MM.1S (cell line): ENCODE measurements around the gene STK38L.

Experiments
- DNase-seq: peaks from one replicate; pipeline ENCODE4 v3.0.0-alpha.2; 2015
- H2AFZ ChIP-seq: fragments of 300-600 bp; sonication (generic); 2 replicates; pipeline ENCODE4 v1.6.0; 2016; ENCODE audit warnings: antibody characterized with exemption, low read length
- H3F3A ChIP-seq: fragments of 300-600 bp; sonication (generic); 2 replicates; pipeline ENCODE4 v1.6.1; 2016; ENCODE audit warnings: mild to moderate bottlenecking, antibody characterized with exemption, low read length, moderate library complexity, mixed read lengths; ENCODE audit not compliant: insufficient read depth
- H3K27ac ChIP-seq: fragments of 300-600 bp; sonication (generic); 2 replicates; pipeline ENCODE4 v1.5.1; 2016; ENCODE audit warnings: mild to moderate bottlenecking, low read length
- H3K27me3 ChIP-seq: fragments of 300-600 bp; sonication (generic); replicated peaks from 2 replicates; pipeline ENCODE4 v1.6.0; 2016; ENCODE audit warnings: low read length; ENCODE audit not compliant: insufficient read depth
- H3K36me3 ChIP-seq: fragments of 300-600 bp; sonication (generic); replicated peaks from 2 replicates; pipeline ENCODE4 v1.6.1; 2016; ENCODE audit warnings: mild to moderate bottlenecking, low read length, mixed read lengths; ENCODE audit not compliant: insufficient read depth
- H3K4me1 ChIP-seq: fragments of 300-600 bp; sonication (generic); 2 replicates; pipeline ENCODE4 v1.6.1; 2016; ENCODE audit warnings: low read length, mixed read lengths
- H3K4me2 ChIP-seq: fragments of 300-600 bp; sonication (generic); 2 replicates; pipeline ENCODE4 v1.6.0; 2016; ENCODE audit warnings: low read depth, low read length
- H3K4me3 ChIP-seq: fragments of 300-600 bp; sonication (generic); 2 replicates; pipeline ENCODE4 v1.5.1; 2016; ENCODE audit warnings: low read length, mixed read lengths
- H3K79me2 ChIP-seq: fragments of 300-600 bp; sonication (generic); 2 replicates; pipeline ENCODE4 v1.6.1; 2016; ENCODE audit warnings: mixed run types, low read length, mixed read lengths
- H3K9ac ChIP-seq: fragments of 300-600 bp; sonication (generic); 2 replicates; pipeline ENCODE4 v1.6.1; 2016; ENCODE audit warnings: low read length, mixed read lengths
- H3K9me2 ChIP-seq: fragments of 300-600 bp; sonication (generic); replicated peaks from 2 replicates; pipeline ENCODE4 v1.6.1; 2016; ENCODE audit warnings: mild to moderate bottlenecking, low read length, mixed read lengths; ENCODE audit not compliant: insufficient read depth
- H3K9me3 ChIP-seq: fragments of 300-600 bp; sonication (generic); replicated peaks from 2 replicates; pipeline ENCODE4 v1.6.1; 2016; ENCODE audit warnings: mild to moderate bottlenecking, low read length, mixed read lengths; ENCODE audit not compliant: insufficient read depth
- H4K20me1 ChIP-seq: fragments of 300-600 bp; sonication (generic); 2 replicates; pipeline ENCODE4 v1.6.1; 2016; ENCODE audit warnings: mild to moderate bottlenecking, low read length, moderate library complexity, mixed read lengths; ENCODE audit not compliant: insufficient read depth
- CTCF ChIP-seq: fragments of 300-600 bp; sonication (generic); IDR thresholded peaks from 2 replicates; pipeline ENCODE4 v1.5.1; 2016; ENCODE audit warnings: antibody characterized with exemption, low read length, mixed read lengths
- EZH2 ChIP-seq: fragments of 300-600 bp; sonication (generic); optimal IDR thresholded peaks from 2 replicates; pipeline ENCODE3; 2017; ENCODE audit warnings: low read depth, mild to moderate bottlenecking, antibody characterized with exemption, low read length, mixed read lengths
- EZH2phosphoT487 ChIP-seq: fragments of 300-600 bp; sonication (generic); IDR thresholded peaks from 2 replicates; pipeline ENCODE4 v1.6.1; 2018; ENCODE audit warnings: antibody characterized with exemption, low read length

Gene STK38L

GRCh38 chr12:27334042-27334720 lies 90.1 kb downstream of the STK38L start:
- Histone ChIP-seq H3K79me2 (peaks cover 56% of the 10 kb centered on the region), H3F3A (peaks cover 28% of the 10 kb centered on the region)
- DNase-seq = peak; percentile 15

GRCh38 chr12:27334721-27335082 lies 90.6 kb downstream of the STK38L start:
- Histone ChIP-seq H4K20me1 (no peaks in the 10 kb centered on the region; the same call in 1 of the 2 replicates), H2AFZ (no peak overlapping the region), H3K4me3 (no peak overlapping the region), H3K36me3 (no peaks in the 10 kb centered on the region), H3K4me2 (peak overlapping the region; percentile 87; the same call in 1 of the 2 replicates), H3F3A (peaks cover 28% of the 10 kb centered on the region), H3K9me2 (no peaks in the 10 kb centered on the region), H3K9ac (no peak overlapping the region), H3K27ac (no peak overlapping the region), H3K9me3 (no peaks in the 10 kb centered on the region), H3K4me1 (peaks cover 32% of the 10 kb centered on the region), H3K79me2 (peaks cover 61% of the 10 kb centered on the region), H3K27me3 (no peaks in the 10 kb centered on the region)
- TF ChIP-seq EZH2 (no peak), EZH2phosphoT487 (no peak), CTCF (no peak)
- DNase-seq = no peak

More at GRCh38 chr12:27334042-27334720, 90.1 kb downstream of the STK38L start:
- Histone ChIP-seq H3K4me3 (peak overlapping the region; percentile 93), H2AFZ (peak overlapping the region; percentile 76), H3K27ac (no peak overlapping the region), H3K9ac (peak overlapping the region; percentile 68; the same call in 1 of the 2 replicates), H3K4me1 (peaks cover 32% of the 10 kb centered on the region), H3K9me2 (no peaks in the 10 kb centered on the region), H3K36me3 (no peaks in the 10 kb centered on the region), H4K20me1 (no peaks in the 10 kb centered on the region; the same call in 1 of the 2 replicates), H3K27me3 (no peaks in the 10 kb centered on the region), H3K4me2 (peak overlapping the region; percentile 87), H3K9me3 (no peaks in the 10 kb centered on the region)
- TF ChIP-seq EZH2 (no peak), CTCF (no peak), EZH2phosphoT487 (no peak)

- Histone ChIP-seq H3K79me2 (peaks cover 70% of the 10 kb centered on the region), H3K4me3 (no peak overlapping the region), H3K4me1 (peaks cover 29% of the 10 kb centered on the region)
These were observed 91.5 kb downstream of the STK38L start for GRCh38 chr12:27335364-27336281.

More at GRCh38 chr12:27335364-27336281, 91.5 kb downstream of the STK38L start:
- Histone ChIP-seq H3K27me3 (no peaks in the 10 kb centered on the region), H3F3A (peaks cover 25% of the 10 kb centered on the region), H4K20me1 (no peaks in the 10 kb centered on the region; the same call in 1 of the 2 replicates), H3K27ac (no peak overlapping the region), H2AFZ (no peak overlapping the region), H3K4me2 (no peak overlapping the region), H3K36me3 (no peaks in the 10 kb centered on the region), H3K9ac (no peak overlapping the region), H3K9me2 (no peaks in the 10 kb centered on the region), H3K9me3 (no peaks in the 10 kb centered on the region)
- DNase-seq = no peak
- no peak for TF ChIP-seq EZH2phosphoT487
- no peak for TF ChIP-seq EZH2
- TF ChIP-seq CTCF = no peak
